GM23338 (cell line): ENCODE measurements around the gene DENND11.

ENCODE experiments used
- TF ChIP-seq, protein P1 (sequence below): fragments of 250-450 bp; sonication (Bioruptor Pico); IDR thresholded peaks from 2 replicates; pipeline ENCODE4 v1.5.0; 2020; ENCODE audit warnings: mild to moderate bottlenecking, moderate library complexity
- TF ChIP-seq, protein P2 (sequence below), 2 experiments: fragments of 200-600 bp in 1 of 2; sonication (generic) in 1 of 2; conservative IDR thresholded peaks; 2 replicates each; pipeline versions ENCODE4 v1.5.1 to v1.6.1; 2016 to 2017; ENCODE audit warnings: antibody characterized with exemption in 2 of 2, low read depth in 2 of 2, mild to moderate bottlenecking in 2 of 2, moderate library complexity in 1 of 2

DNA sequence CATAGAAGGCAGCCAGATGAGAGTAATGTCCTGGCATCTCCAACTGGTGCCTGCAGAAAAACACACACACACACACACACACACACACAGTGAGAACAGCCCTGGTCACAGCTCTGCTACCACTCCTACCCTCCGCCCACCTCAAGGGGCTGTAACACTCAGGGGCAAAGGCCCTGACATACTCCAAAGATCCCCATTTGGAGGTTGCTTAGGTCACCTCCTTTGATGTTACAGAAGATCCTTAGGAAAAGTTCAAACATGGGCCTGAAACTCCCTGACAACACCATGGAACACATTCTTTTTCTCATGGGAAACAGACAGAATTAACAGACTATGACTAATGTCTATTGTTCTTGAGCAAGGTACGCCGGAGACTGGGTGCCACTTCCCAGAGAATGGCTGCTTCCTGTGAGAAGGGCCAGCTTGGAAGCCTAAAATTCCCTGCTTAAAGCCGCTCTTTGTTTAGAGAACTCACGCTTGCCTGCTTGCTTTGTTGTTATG is 27.7 kb downstream of the DENND11 start:
- TF ChIP-seq, protein P1, sequence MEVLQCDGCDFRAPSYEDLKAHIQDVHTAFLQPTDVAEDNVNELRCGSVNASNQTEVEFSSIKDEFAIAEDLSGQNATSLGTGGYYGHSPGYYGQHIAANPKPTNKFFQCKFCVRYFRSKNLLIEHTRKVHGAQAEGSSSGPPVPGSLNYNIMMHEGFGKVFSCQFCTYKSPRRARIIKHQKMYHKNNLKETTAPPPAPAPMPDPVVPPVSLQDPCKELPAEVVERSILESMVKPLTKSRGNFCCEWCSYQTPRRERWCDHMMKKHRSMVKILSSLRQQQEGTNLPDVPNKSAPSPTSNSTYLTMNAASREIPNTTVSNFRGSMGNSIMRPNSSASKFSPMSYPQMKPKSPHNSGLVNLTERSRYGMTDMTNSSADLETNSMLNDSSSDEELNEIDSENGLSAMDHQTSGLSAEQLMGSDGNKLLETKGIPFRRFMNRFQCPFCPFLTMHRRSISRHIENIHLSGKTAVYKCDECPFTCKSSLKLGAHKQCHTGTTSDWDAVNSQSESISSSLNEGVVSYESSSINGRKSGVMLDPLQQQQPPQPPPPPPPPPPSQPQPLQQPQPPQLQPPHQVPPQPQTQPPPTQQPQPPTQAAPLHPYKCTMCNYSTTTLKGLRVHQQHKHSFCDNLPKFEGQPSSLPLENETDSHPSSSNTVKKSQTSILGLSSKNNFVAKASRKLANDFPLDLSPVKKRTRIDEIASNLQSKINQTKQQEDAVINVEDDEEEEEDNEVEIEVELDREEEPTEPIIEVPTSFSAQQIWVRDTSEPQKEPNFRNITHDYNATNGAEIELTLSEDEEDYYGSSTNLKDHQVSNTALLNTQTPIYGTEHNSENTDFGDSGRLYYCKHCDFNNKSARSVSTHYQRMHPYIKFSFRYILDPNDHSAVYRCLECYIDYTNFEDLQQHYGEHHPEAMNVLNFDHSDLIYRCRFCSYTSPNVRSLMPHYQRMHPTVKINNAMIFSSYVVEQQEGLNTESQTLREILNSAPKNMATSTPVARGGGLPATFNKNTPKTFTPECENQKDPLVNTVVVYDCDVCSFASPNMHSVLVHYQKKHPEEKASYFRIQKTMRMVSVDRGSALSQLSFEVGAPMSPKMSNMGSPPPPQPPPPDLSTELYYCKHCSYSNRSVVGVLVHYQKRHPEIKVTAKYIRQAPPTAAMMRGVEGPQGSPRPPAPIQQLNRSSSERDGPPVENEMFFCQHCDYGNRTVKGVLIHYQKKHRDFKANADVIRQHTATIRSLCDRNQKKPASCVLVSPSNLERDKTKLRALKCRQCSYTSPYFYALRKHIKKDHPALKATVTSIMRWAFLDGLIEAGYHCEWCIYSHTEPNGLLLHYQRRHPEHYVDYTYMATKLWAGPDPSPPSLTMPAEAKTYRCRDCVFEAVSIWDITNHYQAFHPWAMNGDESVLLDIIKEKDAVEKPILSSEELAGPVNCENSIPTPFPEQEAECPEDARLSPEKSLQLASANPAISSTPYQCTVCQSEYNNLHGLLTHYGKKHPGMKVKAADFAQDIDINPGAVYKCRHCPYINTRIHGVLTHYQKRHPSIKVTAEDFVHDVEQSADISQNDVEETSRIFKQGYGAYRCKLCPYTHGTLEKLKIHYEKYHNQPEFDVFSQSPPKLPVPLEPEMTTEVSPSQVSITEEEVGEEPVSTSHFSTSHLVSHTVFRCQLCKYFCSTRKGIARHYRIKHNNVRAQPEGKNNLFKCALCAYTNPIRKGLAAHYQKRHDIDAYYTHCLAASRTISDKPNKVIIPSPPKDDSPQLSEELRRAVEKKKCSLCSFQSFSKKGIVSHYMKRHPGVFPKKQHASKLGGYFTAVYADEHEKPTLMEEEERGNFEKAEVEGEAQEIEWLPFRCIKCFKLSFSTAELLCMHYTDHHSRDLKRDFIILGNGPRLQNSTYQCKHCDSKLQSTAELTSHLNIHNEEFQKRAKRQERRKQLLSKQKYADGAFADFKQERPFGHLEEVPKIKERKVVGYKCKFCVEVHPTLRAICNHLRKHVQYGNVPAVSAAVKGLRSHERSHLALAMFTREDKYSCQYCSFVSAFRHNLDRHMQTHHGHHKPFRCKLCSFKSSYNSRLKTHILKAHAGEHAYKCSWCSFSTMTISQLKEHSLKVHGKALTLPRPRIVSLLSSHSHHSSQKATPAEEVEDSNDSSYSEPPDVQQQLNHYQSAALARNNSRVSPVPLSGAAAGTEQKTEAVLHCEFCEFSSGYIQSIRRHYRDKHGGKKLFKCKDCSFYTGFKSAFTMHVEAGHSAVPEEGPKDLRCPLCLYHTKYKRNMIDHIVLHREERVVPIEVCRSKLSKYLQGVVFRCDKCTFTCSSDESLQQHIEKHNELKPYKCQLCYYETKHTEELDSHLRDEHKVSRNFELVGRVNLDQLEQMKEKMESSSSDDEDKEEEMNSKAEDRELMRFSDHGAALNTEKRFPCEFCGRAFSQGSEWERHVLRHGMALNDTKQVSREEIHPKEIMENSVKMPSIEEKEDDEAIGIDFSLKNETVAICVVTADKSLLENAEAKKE, result no peak
- TF ChIP-seq, protein P2, sequence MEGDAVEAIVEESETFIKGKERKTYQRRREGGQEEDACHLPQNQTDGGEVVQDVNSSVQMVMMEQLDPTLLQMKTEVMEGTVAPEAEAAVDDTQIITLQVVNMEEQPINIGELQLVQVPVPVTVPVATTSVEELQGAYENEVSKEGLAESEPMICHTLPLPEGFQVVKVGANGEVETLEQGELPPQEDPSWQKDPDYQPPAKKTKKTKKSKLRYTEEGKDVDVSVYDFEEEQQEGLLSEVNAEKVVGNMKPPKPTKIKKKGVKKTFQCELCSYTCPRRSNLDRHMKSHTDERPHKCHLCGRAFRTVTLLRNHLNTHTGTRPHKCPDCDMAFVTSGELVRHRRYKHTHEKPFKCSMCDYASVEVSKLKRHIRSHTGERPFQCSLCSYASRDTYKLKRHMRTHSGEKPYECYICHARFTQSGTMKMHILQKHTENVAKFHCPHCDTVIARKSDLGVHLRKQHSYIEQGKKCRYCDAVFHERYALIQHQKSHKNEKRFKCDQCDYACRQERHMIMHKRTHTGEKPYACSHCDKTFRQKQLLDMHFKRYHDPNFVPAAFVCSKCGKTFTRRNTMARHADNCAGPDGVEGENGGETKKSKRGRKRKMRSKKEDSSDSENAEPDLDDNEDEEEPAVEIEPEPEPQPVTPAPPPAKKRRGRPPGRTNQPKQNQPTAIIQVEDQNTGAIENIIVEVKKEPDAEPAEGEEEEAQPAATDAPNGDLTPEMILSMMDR (conservative IDR thresholded peaks at IDR 0.05; ENCODE audit: low read depth in 2 of 2), result no peak
